ENCODE measurements around the gene PCSK9. TPM values are rescaled to one million over a fixed set of nuclear protein-coding genes. Genes with fewer than 3 reads are reported as not detected.
A peak's percentile ranks its signal among the peaks of the same experiment; 100 is the strongest.

The PCSK9 gene
- total and polyA plus RNA-seq, 2 of the 13 experiments (the other 11 are each of a cell fraction or from before 2014, with no cell fraction given) = 33.3 to 80.5 TPM

GRCh38 chr1:55039342-55040082 is at the start of gene PCSK9 (continued):
- TF ChIP-seq ATF6 (CRISPR knock-in tag; conservative IDR thresholded peaks at IDR 0.05) (0 out of 2 replicates have a peak, but pooled peaks have one; percentile 36), ZNF225 (CRISPR knock-in tag; IDR thresholded peaks at IDR 0.05) (peak; percentile 76; the same call in 1 of the 2 replicates), NCOA2 (CRISPR knock-in tag; IDR thresholded peaks at IDR 0.05) (peak; percentile 82), ZNF503 (CRISPR knock-in tag; IDR thresholded peaks at IDR 0.05) (peak; percentile 22), SPEN (CRISPR knock-in tag; IDR thresholded peaks at IDR 0.05; ENCODE audit: low read depth) (peak; percentile 85), SIX1 (CRISPR knock-in tag; IDR thresholded peaks at IDR 0.05; ENCODE audit: borderline replicate concordance) (peak; percentile 97), U2AF2 (IDR thresholded peaks at IDR 0.05; ENCODE audit: low read depth, low read length) (no peak), FOXJ3 (CRISPR knock-in tag; IDR thresholded peaks at IDR 0.05; ENCODE audit: borderline replicate concordance) (peak; percentile 51; the same call in 1 of the 2 replicates), MEIS1 (CRISPR knock-in tag; IDR thresholded peaks at IDR 0.05; ENCODE audit: borderline replicate concordance) (peak; percentile 53; the same call in 1 of the 2 replicates), ZNF510 (CRISPR knock-in tag; IDR thresholded peaks at IDR 0.05; ENCODE audit: low read depth) (0 out of 2 replicates have a peak, but pooled peaks have one; percentile 89), NR2F2 (IDR thresholded peaks at IDR 0.05; ENCODE audit: borderline replicate concordance, low read depth) (no peak), ZNF746 (CRISPR knock-in tag; IDR thresholded peaks at IDR 0.05) (peak; percentile 82), NFAT5 (CRISPR knock-in tag; IDR thresholded peaks at IDR 0.05) (peak; percentile 93), ZNF670 (CRISPR knock-in tag; IDR thresholded peaks at IDR 0.05; ENCODE audit: borderline replicate concordance) (no peak; the same call in 1 of the 2 replicates), ZNF83 (CRISPR knock-in tag; IDR thresholded peaks at IDR 0.05; ENCODE audit: borderline replicate concordance) (peak; percentile 39; the same call in 1 of the 2 replicates), ZNF10 (CRISPR knock-in tag; IDR thresholded peaks at IDR 0.05; ENCODE audit: borderline replicate concordance, low read depth) (no peak), KDM5A (IDR thresholded peaks at IDR 0.05; ENCODE audit: borderline replicate concordance, low read length) (no peak)
- TF ChIP-seq, protein P1, sequence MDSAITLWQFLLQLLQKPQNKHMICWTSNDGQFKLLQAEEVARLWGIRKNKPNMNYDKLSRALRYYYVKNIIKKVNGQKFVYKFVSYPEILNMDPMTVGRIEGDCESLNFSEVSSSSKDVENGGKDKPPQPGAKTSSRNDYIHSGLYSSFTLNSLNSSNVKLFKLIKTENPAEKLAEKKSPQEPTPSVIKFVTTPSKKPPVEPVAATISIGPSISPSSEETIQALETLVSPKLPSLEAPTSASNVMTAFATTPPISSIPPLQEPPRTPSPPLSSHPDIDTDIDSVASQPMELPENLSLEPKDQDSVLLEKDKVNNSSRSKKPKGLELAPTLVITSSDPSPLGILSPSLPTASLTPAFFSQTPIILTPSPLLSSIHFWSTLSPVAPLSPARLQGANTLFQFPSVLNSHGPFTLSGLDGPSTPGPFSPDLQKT (CRISPR knock-in tag; IDR thresholded peaks at IDR 0.05; ENCODE audit: borderline replicate concordance) = no peak; the same call in 1 of the 2 replicates
